ENCODE data around the gene L3MBTL4.
A peak's percentile ranks its signal among the peaks of the same experiment; 100 is the strongest.
"Not testable (repeated sequence)": the region's sequence is repeated elsewhere in the genome, so short reads cannot be mapped to it uniquely, and the experiment has no call there.

Gene L3MBTL4

DNA sequence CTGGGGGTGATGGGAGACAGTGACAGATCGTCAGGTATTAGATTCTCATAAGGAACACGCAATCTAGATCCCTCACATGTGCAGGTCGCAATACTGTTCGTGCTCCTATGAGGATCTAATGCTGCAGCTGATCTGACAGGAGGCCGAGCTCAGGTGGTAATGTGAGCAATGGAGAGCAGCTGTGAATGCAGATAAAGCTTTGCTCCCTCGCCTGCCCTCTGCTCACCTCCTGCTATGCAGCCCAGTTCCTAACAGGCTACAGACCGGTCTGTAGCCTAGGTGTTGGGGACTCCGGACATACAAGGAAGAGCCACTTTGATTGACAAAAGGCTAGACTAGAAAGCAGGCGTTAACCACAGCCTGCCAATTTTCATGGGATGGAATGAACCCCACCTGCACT, 335.8 kb downstream of the L3MBTL4 start:
- Mint-ChIP-seq H3K36me3 (ENCODE audit: low read depth) (no peaks in the 10 kb centered on the region), H3K9me3 (no peaks in the 10 kb centered on the region), H3K27me3 (ENCODE audit: low read depth, poor library complexity) (no peaks in the 10 kb centered on the region), H3K4me3 (no peak overlapping the region), H3K4me1 (no peaks in the 10 kb centered on the region), H3K27ac (no peak overlapping the region)
- TF ChIP-seq, protein P1, sequence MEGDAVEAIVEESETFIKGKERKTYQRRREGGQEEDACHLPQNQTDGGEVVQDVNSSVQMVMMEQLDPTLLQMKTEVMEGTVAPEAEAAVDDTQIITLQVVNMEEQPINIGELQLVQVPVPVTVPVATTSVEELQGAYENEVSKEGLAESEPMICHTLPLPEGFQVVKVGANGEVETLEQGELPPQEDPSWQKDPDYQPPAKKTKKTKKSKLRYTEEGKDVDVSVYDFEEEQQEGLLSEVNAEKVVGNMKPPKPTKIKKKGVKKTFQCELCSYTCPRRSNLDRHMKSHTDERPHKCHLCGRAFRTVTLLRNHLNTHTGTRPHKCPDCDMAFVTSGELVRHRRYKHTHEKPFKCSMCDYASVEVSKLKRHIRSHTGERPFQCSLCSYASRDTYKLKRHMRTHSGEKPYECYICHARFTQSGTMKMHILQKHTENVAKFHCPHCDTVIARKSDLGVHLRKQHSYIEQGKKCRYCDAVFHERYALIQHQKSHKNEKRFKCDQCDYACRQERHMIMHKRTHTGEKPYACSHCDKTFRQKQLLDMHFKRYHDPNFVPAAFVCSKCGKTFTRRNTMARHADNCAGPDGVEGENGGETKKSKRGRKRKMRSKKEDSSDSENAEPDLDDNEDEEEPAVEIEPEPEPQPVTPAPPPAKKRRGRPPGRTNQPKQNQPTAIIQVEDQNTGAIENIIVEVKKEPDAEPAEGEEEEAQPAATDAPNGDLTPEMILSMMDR (IDR thresholded peaks at IDR 0.05): no peak
- DNase-seq: no peak

DNA sequence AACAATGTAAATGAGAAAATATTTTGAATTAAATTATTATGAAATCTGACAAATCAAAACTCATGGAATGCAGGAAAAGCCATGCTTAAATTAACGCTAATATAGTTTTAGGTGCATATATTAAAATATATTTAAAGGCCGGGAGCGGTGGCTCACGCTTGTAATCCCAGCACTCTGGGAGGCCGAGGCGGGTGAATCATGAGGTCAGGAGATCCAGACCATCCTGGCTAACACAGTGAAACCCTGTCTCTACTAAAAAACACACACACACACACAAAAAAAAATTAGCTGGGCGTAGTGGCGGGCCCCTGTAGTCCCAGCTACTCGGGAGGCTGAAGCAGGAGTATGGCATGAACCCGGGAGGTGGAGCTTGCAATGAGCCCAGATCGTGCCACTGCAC, 342.3 kb downstream of the L3MBTL4 start:
- DNase-seq; H3K36me3 Mint-ChIP-seq (ENCODE audit: low read depth); H3K4me1 Mint-ChIP-seq; H3K27ac Mint-ChIP-seq; H3K4me3 Mint-ChIP-seq: not testable (repeated sequence)
- Mint-ChIP-seq H3K27me3 (ENCODE audit: low read depth, poor library complexity) (peaks cover 10% of the 10 kb centered on the region), H3K9me3 (peaks cover 16% of the 10 kb centered on the region)

DNA sequence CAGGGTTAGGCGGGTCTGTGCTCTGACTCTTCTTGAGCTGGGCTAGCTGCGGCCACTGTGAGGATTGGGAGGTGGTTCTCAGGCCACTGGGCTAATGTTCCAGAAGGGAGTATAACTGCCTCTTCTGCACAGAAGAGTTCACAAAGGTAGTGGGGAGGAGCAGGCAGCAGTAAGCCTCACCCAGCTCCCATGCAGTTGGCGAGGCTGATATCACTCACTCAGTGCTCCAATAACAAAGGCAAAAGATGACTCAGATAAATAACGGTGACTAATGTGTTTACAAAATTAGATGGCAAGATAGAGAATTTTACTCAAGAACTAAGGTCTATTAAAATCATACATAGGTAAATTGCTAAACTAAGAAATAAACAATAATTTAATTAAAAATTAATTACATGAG, 345.2 kb downstream of the L3MBTL4 start:
- Mint-ChIP-seq H3K9me3 (peaks cover 33% of the 10 kb centered on the region), H3K4me1 (peaks cover 9% of the 10 kb centered on the region), H3K27me3 (ENCODE audit: low read depth, poor library complexity) (peaks cover 12% of the 10 kb centered on the region), H3K4me3 (no peak overlapping the region), H3K36me3 (ENCODE audit: low read depth) (no peaks in the 10 kb centered on the region), H3K27ac (peak overlapping the region; percentile 84)
- no peak for DNase-seq
- TF ChIP-seq, protein P1 (IDR thresholded peaks at IDR 0.05): no peak

DNA sequence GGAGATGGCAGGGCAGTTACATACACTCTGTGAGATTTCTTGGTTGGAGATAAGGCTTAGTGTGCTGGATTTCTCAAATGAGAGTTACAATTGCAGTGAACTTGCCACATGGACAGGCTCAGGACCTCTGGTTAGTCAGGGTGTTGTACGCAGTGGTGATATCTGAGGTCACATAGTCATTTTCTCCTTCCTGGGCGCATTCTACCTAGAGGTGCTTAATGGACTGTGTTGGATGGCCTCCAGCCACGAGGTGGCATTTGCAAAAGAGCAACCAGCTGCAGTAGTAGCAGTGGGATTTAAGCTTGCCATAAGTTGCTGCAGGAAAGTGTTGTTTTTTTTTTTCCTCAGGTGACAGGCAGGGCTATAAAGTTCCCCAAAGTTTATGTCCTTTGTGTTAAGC, 345.6 kb downstream of the L3MBTL4 start:
- peaks cover 9% of the 10 kb centered on the region for H3K4me1 Mint-ChIP-seq
- H3K27ac Mint-ChIP-seq: peak overlapping the region; percentile 84
- no peaks in the 10 kb centered on the region for H3K36me3 Mint-ChIP-seq (ENCODE audit: low read depth)
- no peak overlapping the region for H3K4me3 Mint-ChIP-seq
- TF ChIP-seq, protein P1 (IDR thresholded peaks at IDR 0.05): no peak
- DNase-seq: no peak
- peaks cover 13% of the 10 kb centered on the region for H3K27me3 Mint-ChIP-seq (ENCODE audit: low read depth, poor library complexity)
- H3K9me3 Mint-ChIP-seq: peaks cover 38% of the 10 kb centered on the region

GRCh38 chr18:6060149-6060548, 354.6 kb downstream of the L3MBTL4 start:
- no peak overlapping the region for H3K4me3 Mint-ChIP-seq
- no peaks in the 10 kb centered on the region for H3K36me3 Mint-ChIP-seq (ENCODE audit: low read depth)
- H3K9me3 Mint-ChIP-seq: peaks cover 29% of the 10 kb centered on the region
- H3K27ac Mint-ChIP-seq: no peak overlapping the region
- TF ChIP-seq, protein P1 (IDR thresholded peaks at IDR 0.05): no peak
- no peak for DNase-seq
- H3K27me3 Mint-ChIP-seq (ENCODE audit: low read depth, poor library complexity): peaks cover 3% of the 10 kb centered on the region
- H3K4me1 Mint-ChIP-seq: peaks cover 50% of the 10 kb centered on the region

DNA sequence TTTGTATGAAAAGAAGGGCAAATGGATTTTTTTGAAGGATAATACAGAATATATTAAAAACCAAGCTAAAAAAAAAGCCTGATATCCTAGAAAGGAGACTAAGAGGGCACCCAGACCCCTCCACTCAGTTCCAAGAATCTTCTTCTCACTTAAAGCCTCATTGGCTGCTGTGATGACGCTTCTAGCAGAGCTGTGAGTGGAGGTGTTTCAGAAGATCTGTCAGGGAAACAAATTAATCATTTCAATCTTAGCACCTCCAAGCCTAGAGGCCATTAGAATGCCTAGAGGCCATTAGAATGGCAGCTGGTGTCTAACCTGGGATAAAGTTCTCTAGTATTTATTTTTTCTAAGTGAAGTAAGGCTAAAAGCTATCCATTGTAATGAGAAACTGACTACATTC, 355.2 kb downstream of the L3MBTL4 start:
- H3K36me3 Mint-ChIP-seq (ENCODE audit: low read depth): no peaks in the 10 kb centered on the region
- H3K4me3 Mint-ChIP-seq: no peak overlapping the region
- DNase-seq: no peak
- TF ChIP-seq, protein P1 (IDR thresholded peaks at IDR 0.05): no peak
- H3K9me3 Mint-ChIP-seq: peaks cover 24% of the 10 kb centered on the region
- H3K27ac Mint-ChIP-seq: no peak overlapping the region
- peaks cover 53% of the 10 kb centered on the region for H3K4me1 Mint-ChIP-seq
- H3K27me3 Mint-ChIP-seq (ENCODE audit: low read depth, poor library complexity): peaks cover 2% of the 10 kb centered on the region
